Lung (tissue), 12 donors: Measurements from ENCODE around the gene ALDH1B1. TPM values are rescaled to one million over a fixed set of nuclear protein-coding genes. Genes with fewer than 3 reads are reported as not detected.

Experiments used
- ATAC-seq: fragments of 200-7000 bp; cut with Tn5 transposase; one replicate; pipeline ENCODE4 v1.9.1; 2020; ENCODE audit warnings: moderate number of reproducible peaks; ENCODE audit not compliant: insufficient read depth, low FRiP score
- DNase-seq, 3 donors: peaks; one replicate each; pipeline ENCODE4 v3.0.0-alpha.2; 2013 to 2017
- H3K27ac ChIP-seq, 2 donors: one replicate each; pipeline ENCODE4 v1.5.1; 2013; ENCODE audit warnings: mild to moderate bottlenecking in 2 of 2, moderate library complexity in 2 of 2, control low read depth in 1 of 2, inconsistent platforms in 1 of 2, low read depth in 1 of 2, low read length in 1 of 2
- H3K27me3 ChIP-seq, 3 donors: one replicate each; pipeline ENCODE4 v1.5.1; 2013; ENCODE audit warnings: low read length in 2 of 3; ENCODE audit not compliant: control insufficient read depth in 3 of 3, insufficient read depth in 3 of 3
- H3K36me3 ChIP-seq, 4 donors: one replicate each; pipeline ENCODE4 v1.5.1; 2013; ENCODE audit warnings: low read length in 4 of 4, mild to moderate bottlenecking in 1 of 4, moderate library complexity in 1 of 4; ENCODE audit not compliant: control insufficient read depth in 4 of 4, insufficient read depth in 4 of 4
- H3K4me1 ChIP-seq, 5 donors: one replicate each; pipeline ENCODE4 v1.5.1; 2013; ENCODE audit warnings: low read length in 5 of 5, mild to moderate bottlenecking in 2 of 5, moderate library complexity in 1 of 5; ENCODE audit not compliant: control insufficient read depth in 5 of 5, insufficient read depth in 5 of 5
- H3K4me3 ChIP-seq: one replicate; pipeline ENCODE4 v1.5.1; 2013; ENCODE audit warnings: mild to moderate bottlenecking, control low read depth, moderate library complexity
- H3K9ac ChIP-seq, 2 donors: one replicate each; pipeline ENCODE4 v1.5.1; 2013; ENCODE audit warnings: low read length in 2 of 2, control low read depth in 1 of 2; ENCODE audit not compliant: insufficient read depth in 1 of 2
- H3K9me3 ChIP-seq, 4 donors: one replicate each; pipeline ENCODE4 v1.5.1; 2013; ENCODE audit warnings: low read length in 3 of 4, mild to moderate bottlenecking in 1 of 4, moderate library complexity in 1 of 4; ENCODE audit not compliant: control insufficient read depth in 4 of 4, insufficient read depth in 3 of 4
- CTCF ChIP-seq: IDR thresholded peaks from 2 replicates; pipeline ENCODE4 v1.5.1; 2012; ENCODE audit warnings: mild to moderate bottlenecking; ENCODE audit errors: control extremely low read depth, extremely low read depth
- WGBS, 2 donors: extraction: QIAGEN DNeasy Blood & Tissue Kit; methylation state at CpG; one replicate each; pipeline ENCODE4 v1.1.7; 2013; 5-methylcytosine and 5-hydroxymethylcytosine counted together
- polyA plus RNA-seq, 2 donors: library from polyadenylated mRNA; stranded (reverse); fragments of 200-250 nt; gene quantifications; one replicate each; pipeline ENCODE4 v1.2.1, GENCODE V29; 2013
- total RNA-seq, 2 donors: library from RNA; depleted of rRNA in 1 of 2; stranded (reverse); fragments of >200 nt in 1 of 2; gene quantifications; one replicate each; pipeline ENCODE4 v1.2.1, GENCODE V29; 2014 to 2021
- donor health status: control.
- donor health status: control.
- donor health status: Bipolar disorder and iron deficiency.
- donor health status: healthy.
- donor health status: DM: yes; HTN: yes; CAD: no.

Gene ALDH1B1
- total and polyA plus RNA-seq, 4 donors: 6.4 to 21.1 (median 12.0) TPM

DNA sequence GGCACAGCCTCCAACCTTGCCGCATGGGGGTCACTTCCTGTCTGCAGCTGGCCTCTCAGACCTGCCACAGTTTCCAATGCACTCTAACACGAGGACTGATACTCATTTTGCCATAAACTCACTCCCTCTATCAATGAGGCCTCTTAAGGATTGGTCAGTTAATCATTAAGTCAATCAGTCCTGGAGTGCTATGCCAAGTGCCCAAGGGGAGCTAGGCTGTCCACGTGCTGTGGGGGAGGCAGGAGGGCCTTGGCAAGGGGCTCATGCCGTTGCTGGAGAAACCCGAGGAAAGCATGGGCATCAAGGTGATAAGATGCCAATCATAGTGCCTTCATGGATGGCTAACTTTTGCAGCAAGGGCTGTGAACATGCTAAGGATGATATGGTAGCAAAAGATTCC, 1.7 kb upstream of the ALDH1B1 start:
- Histone ChIP-seq H3K4me1 (peaks cover 0 to 12% (median 5%) of the 10 kb centered on the region in 5 donors), H3K27ac (peak overlapping the region in 1 of 2 donors; percentile 21), H3K27me3 (no peaks in the 10 kb centered on the region), H3K9ac (no peak overlapping the region), H3K4me3 (no peak overlapping the region), H3K36me3 (peaks cover 0 to 3% (median 0%) of the 10 kb centered on the region in 4 donors), H3K9me3 (no peaks in the 10 kb centered on the region)
- no peak for TF ChIP-seq CTCF
- ATAC-seq (no peak), DNase-seq (no peak)
- WGBS, 2 donors: 51 to 62% methylated on average over 5 of the region's 5 CpGs

- Histone ChIP-seq H3K4me1 (peaks cover 0 to 12% (median 5%) of the 10 kb centered on the region in 5 donors), H3K9ac (no peak overlapping the region), H3K27me3 (no peaks in the 10 kb centered on the region), H3K9me3 (no peaks in the 10 kb centered on the region), H3K27ac (no peak overlapping the region), H3K4me3 (no peak overlapping the region), H3K36me3 (peaks cover 0 to 8% (median 3%) of the 10 kb centered on the region in 4 donors)
- ATAC-seq (no peak), DNase-seq (no peak)
- TF ChIP-seq CTCF: no peak
- WGBS, 2 donors: 88 to 91% methylated on average over 18 of the region's 18 CpGs
Measured at GRCh38 chr9:38391278-38392118, 1.0 kb upstream of the ALDH1B1 start.

DNA sequence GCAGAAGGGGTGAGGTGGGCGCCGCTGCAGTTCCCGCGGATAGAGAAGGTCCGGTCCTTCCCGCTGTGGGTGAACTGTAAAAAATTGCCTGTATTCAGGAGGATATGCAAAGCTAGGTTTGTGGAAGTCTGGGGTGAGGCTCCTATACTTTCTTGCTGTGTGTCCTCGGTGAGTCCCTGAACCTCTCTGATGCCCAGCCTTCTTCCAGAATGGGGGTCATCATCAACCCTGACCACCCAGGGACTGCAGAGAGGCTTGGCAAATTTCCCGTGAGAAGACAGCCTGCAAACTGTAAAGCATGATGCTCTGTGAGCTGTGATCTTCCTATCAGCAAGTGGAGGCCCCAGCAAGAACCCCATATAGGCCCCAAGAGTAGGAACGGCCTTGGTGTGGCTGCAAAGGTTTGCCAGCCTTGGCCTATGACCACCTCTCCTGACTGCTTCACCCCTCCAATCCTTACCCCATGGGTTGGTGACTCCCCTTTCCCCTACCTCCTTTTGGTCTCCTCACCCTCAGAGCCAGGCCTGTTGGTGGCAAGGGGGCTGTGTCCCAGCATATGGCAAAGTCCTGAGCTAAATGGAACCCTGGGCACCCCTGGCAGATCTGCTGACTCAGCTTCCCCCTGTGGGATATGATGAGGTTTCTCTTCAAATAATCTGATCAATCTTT, 760 bp downstream of the ALDH1B1 start:
- H3K27ac ChIP-seq: no peak overlapping the region
- H3K36me3 ChIP-seq: peaks cover 0 to 16% (median 11%) of the 10 kb centered on the region in 4 donors
- H3K27me3 ChIP-seq: no peaks in the 10 kb centered on the region
- peak overlapping the region; percentile 79 for H3K4me3 ChIP-seq
- ATAC-seq (no peak), DNase-seq (peak in 2 of 3 donors; percentile 32 to 38)
- peaks cover 0 to 2% (median 0%) of the 10 kb centered on the region in 4 donors for H3K9me3 ChIP-seq
- TF ChIP-seq CTCF: no peak
- H3K9ac ChIP-seq: peak overlapping the region; percentile 77 to 83
- peaks cover 0 to 12% (median 5%) of the 10 kb centered on the region in 5 donors for H3K4me1 ChIP-seq
- WGBS, 2 donors: 4 to 7% methylated on average over 9 of the region's 9 CpGs
